ENCODE data around the gene C2orf49.

- TF ChIP-seq CTCF (IDR thresholded peaks at IDR 0.05), result no peak
- no peak for TF ChIP-seq POLR2A (IDR thresholded peaks at IDR 0.05)
These were observed 22.0 kb upstream of the C2orf49 start for GRCh38 chr2:105315314-105315713.
